Stimulated activated CD8-positive, alpha-beta memory T cell treated with anti-CD3 and anti-CD28 coated beads, Interleukin-7, amount 100 ng/mL, for 48 hours (primary cell): Measurements from ENCODE around the gene CTNNB1.

Experiments used
- DNase-seq, 2 donors: peaks; one replicate each; pipeline ENCODE4 v3.0.0-alpha.2; 2020; ENCODE audit warnings: low read depth in 1 of 2; ENCODE audit errors: extremely low read depth in 1 of 2

Gene CTNNB1

DNA sequence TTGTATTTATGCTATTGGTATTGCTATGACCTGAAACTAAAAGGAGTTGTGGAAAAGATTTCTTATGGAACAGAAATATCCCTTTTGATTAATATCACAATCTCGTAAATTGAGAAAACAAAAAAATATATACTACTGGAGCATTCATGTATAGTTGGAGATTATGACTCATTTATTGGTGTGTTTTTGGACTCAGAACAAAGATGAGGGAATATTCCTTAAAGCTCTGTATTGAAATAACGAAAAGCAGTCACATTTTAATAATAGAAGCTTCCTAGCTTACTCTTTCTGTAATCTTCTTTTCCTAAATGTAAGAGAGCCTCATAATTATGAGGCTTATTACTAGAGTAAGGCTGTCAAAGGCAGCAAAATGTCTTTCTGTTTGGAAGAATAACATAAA lies 14.3 kb downstream of the CTNNB1 start:
- DNase-seq, result no peak

DNA sequence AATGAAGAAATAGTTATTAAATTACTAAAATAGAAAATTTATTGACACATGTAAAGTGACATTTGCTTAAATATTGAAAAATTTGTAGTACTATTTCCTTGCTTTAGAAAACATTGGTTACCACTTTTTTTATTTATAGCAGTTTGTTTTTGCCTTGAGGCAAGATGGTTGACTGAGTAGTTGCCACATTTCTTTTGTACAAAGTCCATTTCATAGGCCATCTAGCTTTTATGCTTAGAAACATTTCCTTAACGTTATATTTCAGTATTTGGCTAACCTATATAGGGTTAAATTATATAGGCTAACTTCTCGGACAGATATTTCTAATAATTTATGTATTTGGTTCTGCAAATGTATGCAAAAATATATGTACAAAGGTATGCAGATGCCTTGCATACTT lies 17.1 kb downstream of the CTNNB1 start:
- DNase-seq, result no peak

DNA sequence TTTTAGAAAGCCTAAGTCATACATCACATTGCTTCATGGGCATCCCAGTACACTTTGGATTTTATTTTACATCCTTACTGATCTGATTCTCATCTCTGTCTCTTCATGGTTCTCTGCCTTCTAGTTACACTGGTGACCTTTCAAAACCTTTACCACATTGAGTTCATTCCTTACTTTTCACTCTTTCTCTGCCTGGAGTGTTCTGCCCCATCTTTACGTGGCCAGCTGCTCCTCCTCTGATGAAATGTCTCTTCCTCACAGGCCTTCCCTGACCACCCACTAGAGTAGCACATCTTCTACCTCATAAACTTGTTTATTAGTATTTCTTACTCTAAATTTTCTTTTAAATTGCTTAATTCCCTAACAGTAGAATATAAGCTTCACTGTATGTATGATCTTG lies 17.7 kb downstream of the CTNNB1 start:
- no peak for DNase-seq

DNA sequence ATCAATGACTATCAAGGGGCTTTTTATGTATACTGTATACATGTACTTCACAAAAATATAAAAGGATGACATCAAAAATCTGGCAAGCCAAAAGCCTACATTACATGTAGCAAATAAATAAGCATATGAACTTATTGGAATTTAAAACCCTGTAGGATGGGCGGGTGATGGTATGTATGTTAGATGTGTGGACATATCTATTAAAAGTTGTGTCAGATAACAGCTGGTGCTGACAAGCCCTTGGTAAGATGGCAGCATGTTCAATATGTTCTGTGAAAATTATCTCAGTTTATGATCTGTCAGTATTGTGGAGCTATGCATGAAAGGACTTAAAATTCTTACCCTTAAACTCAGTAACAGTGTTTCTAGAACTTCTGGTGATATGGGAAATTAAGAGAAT lies 20.1 kb downstream of the CTNNB1 start:
- DNase-seq, result no peak

DNA sequence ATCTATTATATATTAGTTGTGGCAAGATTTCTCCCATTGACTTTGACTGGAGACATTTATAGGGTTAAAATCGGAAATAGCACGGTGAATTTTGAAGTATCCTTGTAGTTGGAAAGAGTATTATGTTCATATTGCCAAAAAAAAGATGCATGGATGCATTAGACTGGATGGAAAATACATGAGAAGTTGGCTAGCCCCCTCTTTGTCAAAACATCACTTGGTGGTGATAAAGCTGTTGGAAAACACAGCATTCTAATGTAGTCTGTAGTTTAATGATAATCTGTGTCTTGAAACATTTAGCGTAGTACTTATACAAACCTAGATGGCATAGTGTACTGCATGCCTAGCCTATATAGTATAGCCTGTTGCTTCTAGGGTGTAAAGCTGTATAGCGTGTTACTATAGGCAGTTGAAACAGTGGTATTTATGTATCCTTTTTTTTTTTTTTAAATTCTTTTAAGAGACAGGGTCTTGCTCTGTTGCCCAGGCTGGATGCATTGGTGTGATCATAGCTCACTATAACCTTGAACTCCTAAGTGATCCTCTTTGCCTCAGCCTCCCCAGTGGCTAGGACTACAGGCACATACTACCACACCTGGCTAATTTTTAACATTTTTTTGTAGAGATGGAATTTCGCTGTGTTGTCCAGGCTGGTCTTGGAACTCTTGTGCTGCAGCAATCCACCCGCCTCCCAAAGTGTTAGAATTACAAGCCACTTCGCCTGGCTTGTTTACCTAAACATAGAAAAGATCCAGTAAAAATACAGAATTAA lies 21.8 kb downstream of the CTNNB1 start:
- DNase-seq, result no peak

DNA sequence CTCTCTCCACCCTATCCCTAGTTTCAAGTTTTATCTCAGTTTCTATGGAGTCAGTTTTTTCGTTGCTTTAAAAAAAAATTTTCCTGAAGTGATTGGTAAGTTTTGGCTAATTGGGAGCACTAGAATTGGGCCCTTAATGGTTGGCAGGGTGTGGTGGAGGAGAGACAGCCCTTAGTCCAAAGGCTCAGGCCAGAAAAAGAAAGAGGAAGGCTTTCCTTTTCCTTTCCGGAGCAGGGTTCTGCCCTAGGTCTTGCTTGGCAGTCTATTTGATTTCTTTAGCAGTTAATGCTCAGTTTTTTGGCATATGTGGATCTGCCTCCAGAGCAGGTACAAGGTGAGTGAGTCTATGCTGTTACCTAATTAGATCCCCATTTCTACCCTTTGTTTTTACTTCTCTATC lies 22.7 kb downstream of the CTNNB1 start:
- DNase-seq, result no peak

DNA sequence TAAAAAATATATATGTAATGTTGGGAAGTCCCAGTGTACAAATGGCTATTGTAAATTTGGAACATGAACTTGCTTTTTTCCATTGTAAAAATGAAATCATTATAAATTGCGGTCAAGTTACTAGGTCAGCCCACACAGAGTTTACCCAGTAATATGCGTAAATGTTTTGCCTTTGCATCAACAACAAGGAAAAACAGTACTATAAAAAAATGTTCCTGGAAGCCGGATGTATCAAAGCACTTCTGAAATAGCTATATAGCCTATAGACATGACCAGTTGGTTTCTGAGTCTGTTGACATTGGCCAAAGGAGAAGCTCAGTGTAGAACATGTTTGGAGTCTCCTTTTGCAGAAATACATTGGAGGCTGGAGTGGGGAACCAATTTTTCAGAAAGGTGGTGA lies 23.2 kb downstream of the CTNNB1 start:
- no peak for DNase-seq

DNA sequence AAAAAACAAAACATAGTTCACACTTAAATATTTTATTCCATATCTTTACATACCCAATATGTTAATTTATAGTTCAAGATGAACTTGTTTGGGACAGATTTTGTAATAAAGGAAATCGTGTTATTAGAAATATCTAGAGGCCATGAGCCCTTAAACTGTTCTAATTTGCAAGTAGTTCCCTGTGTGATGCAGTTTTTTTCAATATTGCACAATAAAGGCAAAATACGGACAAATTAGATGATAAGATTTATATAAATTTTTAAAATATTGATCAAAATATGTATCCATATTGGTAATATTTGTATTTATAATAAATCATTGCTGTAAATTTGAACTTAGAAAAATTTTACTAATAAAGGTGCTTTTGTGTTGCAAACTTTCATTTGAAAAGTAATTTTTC lies 23.8 kb downstream of the CTNNB1 start:
- no peak for DNase-seq

DNA sequence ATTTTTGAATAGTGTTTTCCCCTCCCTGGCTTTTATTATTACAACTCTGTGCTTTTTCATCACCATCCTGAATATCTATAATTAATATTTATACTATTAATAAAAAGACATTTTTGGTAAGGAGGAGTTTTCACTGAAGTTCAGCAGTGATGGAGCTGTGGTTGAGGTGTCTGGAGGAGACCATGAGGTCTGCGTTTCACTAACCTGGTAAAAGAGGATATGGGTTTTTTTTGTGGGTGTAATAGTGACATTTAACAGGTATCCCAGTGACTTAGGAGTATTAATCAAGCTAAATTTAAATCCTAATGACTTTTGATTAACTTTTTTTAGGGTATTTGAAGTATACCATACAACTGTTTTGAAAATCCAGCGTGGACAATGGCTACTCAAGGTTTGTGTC lies 24.4 kb downstream of the CTNNB1 start:
- DNase-seq, result no peak

DNA sequence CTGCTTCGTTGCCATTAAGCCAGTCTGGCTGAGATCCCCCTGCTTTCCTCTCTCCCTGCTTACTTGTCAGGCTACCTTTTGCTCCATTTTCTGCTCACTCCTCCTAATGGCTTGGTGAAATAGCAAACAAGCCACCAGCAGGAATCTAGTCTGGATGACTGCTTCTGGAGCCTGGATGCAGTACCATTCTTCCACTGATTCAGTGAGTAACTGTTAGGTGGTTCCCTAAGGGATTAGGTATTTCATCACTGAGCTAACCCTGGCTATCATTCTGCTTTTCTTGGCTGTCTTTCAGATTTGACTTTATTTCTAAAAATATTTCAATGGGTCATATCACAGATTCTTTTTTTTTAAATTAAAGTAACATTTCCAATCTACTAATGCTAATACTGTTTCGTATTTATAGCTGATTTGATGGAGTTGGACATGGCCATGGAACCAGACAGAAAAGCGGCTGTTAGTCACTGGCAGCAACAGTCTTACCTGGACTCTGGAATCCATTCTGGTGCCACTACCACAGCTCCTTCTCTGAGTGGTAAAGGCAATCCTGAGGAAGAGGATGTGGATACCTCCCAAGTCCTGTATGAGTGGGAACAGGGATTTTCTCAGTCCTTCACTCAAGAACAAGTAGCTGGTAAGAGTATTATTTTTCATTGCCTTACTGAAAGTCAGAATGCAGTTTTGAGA lies 25.0 kb downstream of the CTNNB1 start:
- DNase-seq, result no peak

DNA sequence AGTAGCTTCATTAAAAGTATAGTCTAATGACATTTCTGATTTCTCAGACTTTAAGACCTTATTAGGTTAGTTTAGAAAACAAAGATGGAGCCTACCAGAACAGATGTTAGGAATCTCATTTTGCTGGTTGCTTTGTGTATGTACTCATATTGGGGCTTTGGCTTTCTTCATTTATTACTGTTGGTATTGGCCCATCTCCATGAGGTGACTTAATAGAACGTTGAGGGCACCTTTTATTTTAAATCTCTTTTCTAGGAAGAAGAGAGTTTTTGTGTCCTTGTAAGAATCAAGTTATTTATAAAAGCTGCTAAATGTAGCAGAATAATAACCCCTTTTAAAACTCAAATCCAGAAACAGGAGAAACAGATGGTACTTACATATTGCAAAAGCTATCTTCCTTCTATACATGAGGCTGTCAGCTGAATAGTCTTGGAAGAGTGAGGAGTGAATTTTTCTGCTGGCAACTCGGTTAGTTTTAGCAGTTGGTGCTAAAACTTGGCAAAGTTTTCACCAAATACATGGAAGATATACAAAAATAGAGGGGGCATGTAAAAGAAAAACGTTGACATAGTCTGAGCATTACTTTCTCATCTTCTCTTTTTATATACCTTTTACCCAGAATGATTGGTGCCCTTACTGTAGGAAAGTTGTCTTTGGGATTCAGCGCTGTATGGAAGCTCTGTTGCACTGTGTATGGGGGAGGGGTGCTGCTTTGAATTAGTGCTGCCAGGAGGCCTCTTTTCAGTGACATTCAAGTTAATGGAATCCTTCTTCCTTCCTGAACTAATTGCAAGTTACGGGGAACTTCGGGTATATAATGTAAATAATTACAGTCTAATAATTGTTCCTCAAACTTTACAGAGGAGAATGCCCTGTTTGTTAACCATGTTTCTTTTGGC lies 35.8 kb downstream of the CTNNB1 start:
- DNase-seq, result no peak

DNA sequence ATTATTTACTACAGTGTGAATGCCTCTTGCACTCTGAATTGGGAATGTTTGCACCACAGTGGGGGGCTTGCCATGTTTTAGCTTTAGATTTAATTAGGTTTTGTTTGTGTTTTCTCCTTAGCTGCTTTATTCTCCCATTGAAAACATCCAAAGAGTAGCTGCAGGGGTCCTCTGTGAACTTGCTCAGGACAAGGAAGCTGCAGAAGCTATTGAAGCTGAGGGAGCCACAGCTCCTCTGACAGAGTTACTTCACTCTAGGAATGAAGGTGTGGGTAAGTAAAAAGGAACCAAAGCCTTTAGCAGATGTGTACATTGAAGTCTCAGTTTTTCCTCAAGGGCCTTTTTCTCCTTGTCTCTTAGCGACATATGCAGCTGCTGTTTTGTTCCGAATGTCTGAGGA lies 36.9 kb downstream of the CTNNB1 start:
- no peak for DNase-seq

DNA sequence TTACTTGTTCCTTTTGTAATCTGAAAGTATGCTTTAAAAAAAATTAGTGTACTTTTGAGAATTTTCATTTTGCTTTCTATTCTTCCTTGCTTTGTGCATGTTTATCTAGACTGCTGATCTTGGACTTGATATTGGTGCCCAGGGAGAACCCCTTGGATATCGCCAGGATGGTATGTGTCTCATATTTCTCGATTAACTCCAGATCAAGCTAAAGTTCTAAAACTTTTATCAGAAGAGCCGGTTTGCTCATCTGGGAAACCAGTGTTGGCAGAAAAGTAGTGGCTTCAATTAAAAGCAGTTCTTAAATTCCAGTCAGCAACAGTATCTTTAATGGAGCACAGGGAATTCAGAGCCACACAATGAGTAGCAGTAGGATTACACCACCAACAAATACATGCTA lies 38.6 kb downstream of the CTNNB1 start:
- DNase-seq, result no peak

DNA sequence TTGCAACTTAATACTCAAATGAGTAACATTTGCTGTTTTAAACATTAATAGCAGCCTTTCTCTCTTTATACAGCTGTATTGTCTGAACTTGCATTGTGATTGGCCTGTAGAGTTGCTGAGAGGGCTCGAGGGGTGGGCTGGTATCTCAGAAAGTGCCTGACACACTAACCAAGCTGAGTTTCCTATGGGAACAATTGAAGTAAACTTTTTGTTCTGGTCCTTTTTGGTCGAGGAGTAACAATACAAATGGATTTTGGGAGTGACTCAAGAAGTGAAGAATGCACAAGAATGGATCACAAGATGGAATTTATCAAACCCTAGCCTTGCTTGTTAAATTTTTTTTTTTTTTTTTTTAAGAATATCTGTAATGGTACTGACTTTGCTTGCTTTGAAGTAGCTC lies 40.3 kb downstream of the CTNNB1 start:
- no peak for DNase-seq

DNA sequence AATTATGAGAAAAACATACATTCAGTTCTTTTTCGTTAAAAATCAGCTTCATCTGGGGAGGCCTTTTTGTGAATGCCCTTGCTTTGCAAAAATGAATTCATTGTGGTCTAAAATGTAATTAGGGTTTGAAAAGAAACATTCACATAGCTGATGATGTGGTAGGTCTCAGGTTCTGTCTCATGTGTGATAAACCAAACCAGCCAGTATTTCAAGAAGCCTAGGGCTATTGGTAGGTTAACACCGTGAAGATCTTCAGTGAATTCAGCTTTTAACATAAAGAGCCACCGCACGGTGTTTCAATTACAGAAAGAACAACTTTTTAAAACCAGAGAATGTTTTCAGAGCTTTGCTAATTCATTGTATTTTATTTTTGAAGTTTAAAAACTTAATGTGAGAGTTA lies 41.9 kb downstream of the CTNNB1 start:
- no peak for DNase-seq

DNA sequence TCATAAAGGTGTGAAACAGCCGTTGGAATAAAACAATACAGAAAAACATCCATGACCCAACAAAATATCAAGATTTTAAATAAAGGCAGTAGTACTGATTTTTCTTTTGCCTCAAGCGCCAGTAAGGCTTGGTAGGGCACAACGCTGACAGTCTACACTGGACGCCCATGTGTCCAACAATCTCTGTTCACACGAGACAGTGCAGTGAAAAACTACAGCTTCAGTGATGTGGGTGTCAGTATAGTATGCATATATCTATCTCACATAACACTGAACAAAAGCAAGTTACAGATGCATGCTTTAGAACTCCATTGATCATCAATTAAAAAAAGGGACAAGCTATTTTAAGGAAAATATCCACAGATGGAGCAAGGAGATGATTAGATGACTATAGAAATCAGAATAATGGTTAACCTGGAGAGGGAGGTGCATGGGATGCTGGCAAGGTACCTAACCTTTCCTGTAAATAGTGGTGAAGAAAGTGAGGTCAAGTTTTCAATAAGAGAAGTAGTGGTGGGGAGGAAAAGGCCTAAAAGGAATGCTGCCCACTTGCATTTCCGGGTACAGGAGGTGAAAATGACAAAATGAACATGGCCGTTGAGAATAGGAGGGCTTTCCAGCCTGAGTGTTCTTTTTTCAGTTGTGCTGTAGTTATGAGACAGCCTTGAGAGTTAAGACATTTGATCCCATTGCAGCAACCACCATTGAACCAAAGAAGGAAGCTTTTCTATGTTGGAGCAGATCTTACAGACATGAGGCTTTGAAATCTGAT lies 42.7 kb downstream of the CTNNB1 start:
- DNase-seq, result no peak

DNA sequence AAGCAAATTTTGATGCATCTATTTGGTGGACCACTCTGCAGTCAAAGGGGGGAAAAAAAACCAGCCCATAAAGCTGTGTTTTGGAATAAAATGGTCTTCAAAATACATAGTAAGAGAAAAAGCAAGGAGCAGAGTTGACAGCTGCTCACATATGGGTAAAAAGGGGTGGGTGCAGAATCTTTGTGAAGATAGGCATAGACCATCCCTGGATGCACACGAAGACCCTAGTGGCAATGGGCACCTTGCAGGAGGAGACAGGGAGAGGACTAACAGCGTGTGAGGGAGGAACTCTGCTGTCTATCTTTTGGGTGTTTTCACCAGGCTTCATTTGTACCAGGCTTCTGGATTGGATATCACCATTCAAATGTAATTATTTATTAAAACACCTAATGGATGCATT lies 43.9 kb downstream of the CTNNB1 start:
- DNase-seq, result no peak

DNA sequence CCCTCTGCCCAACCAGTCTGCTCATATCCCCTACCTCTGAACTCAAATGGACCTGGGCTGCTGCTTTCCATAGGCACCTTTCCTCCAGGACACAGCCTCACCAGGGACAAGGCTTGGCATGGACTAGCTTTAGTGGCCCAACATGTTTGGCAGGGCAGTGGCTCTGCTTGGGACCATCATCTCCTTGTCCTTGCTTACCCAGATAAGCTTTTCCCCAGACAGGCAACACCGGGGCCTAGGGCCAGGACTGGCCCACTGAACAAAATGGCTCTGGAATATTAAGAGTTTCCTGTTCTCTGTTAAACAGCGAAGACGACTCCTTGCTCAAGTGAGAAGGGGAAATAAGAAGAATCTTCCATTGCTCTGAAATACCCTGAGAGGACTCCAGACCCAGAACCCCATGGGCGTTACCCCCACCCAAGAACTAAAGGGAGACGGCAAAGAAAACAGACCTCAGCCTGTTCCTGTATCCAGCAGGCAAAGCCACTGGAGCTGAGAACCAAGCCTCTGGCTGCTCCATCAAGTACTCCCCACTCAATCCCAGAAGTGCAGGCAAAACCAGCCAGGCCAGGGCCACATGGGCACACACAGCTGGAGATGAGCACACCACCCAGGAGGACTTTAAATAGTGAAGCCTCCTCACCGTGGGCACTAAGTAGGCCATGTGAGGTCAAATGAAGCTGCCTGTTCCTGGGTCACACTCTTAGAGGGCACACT lies 45.5 kb downstream of the CTNNB1 start:
- DNase-seq, result no peak

DNA sequence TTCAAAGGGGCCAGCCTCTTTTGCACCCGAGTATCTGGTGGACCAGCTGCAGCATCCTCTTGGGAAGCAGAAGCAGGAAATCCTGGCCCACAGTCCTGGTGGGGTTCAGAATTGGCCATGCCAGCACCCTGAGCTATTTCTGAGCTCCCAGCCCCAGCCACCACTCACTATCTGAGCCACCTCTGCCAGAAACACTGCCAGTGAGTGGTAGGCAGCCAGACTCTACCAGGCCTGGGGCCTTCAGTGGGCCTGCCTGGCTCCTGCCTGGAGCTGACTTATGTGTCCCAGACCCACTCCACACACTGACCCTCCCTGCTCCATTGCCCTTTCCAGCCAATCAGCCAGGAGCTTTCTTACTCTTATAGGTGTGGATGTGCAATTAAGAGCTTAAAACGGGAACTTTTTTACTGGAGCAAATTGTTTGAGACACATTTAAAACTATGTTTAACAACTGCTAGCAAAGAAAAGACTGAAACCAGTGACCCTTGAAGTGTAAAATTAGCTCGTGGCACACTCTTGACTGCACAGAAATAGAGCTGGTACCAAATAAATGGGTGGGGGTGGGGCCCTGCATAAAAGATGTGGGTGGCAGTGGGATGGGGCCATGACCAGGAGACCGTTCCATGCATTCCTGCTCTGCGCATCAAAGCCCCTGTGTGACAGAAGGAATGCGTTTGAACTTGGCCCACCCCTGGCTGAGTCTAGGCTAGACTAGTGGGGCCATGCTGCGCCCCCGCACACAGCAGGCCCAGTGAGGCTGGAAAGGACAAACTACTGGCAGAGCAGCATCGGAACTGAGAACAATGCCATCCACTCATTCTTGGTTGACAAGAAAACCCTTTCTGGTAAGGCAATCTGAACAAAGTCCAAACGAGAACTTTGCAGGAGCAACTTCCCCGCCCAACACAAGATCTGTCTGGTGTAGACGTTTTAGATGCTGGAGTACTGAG lies 48.0 kb downstream of the CTNNB1 start:
- DNase-seq, result no peak
